Memory B cell (primary cell): Measurements from ENCODE around the gene GPR4.
A peak's percentile ranks its signal among the peaks of the same experiment; 100 is the strongest.
"Not testable (repeated sequence)": the region's sequence is repeated elsewhere in the genome, so short reads cannot be mapped to it uniquely, and the experiment has no call there.

Experiments used
- ATAC-seq: fragments of 150-1000 bp; cut with Tn5 transposase; 2 replicates; pipeline ENCODE4 v1.10.0; 2021; ENCODE audit warnings: low read depth, mild to moderate bottlenecking, moderate library complexity
- DNase-seq, 2 donors: peaks; one replicate each; pipeline ENCODE4 v3.0.0; 2022; ENCODE audit warnings: low spot score in 2 of 2
- H3K27ac Mint-ChIP-seq: one replicate; pipeline ENCODE4 v1.8.0; 2022; ENCODE audit warnings: mild to moderate bottlenecking, moderate library complexity, mixed read lengths
- H3K27me3 Mint-ChIP-seq: one replicate; pipeline ENCODE4 v1.8.0; 2022; ENCODE audit warnings: mixed read lengths
- H3K36me3 Mint-ChIP-seq: one replicate; pipeline ENCODE4 v1.8.0; 2022; ENCODE audit warnings: mild to moderate bottlenecking, mixed read lengths
- H3K4me1 Mint-ChIP-seq: one replicate; pipeline ENCODE4 v1.8.0; 2022; ENCODE audit warnings: mixed read lengths
- H3K4me3 Mint-ChIP-seq: one replicate; pipeline ENCODE4 v1.8.0; 2022; ENCODE audit warnings: mild to moderate bottlenecking, moderate library complexity, mixed read lengths
- H3K9me3 Mint-ChIP-seq: one replicate; pipeline ENCODE4 v1.8.0; 2022; ENCODE audit warnings: mixed read lengths

Gene GPR4

GRCh38 chr19:45636902-45637301, 34.9 kb upstream of the GPR4 start:
- DNase-seq (no peak), ATAC-seq (no peak)
- Mint-ChIP-seq H3K4me3 (no peak overlapping the region), H3K4me1 (peaks cover 11% of the 10 kb centered on the region), H3K9me3 (no peaks in the 10 kb centered on the region), H3K36me3 (peaks cover 2% of the 10 kb centered on the region), H3K27ac (no peak overlapping the region), H3K27me3 (no peaks in the 10 kb centered on the region)

GRCh38 chr19:45636275-45636674, 34.3 kb upstream of the GPR4 start:
- Mint-ChIP-seq H3K4me1 (peaks cover 7% of the 10 kb centered on the region), H3K9me3 (no peaks in the 10 kb centered on the region), H3K36me3 (peaks cover 2% of the 10 kb centered on the region), H3K4me3 (no peak overlapping the region), H3K27ac (no peak overlapping the region), H3K27me3 (no peaks in the 10 kb centered on the region)
- no peak for ATAC-seq
- DNase-seq = no peak

GRCh38 chr19:45632468-45633196, 30.6 kb upstream of the GPR4 start:
- peak; percentile 29 to 30 for DNase-seq

GRCh38 chr19:45630463-45630862, 28.5 kb upstream of the GPR4 start:
- Mint-ChIP-seq H3K4me1 (no peaks in the 10 kb centered on the region), H3K36me3 (peaks cover 12% of the 10 kb centered on the region), H3K9me3 (no peaks in the 10 kb centered on the region), H3K4me3 (no peak overlapping the region), H3K27me3 (no peaks in the 10 kb centered on the region), H3K27ac (no peak overlapping the region)
- ATAC-seq (no peak), DNase-seq (no peak)

More at GRCh38 chr19:45632468-45633196, 30.6 kb upstream of the GPR4 start:
- no peak overlapping the region for H3K27ac Mint-ChIP-seq
- ATAC-seq = peak; percentile 52
- no peaks in the 10 kb centered on the region for H3K9me3 Mint-ChIP-seq
- no peak overlapping the region for H3K4me3 Mint-ChIP-seq
- H3K27me3 Mint-ChIP-seq = no peaks in the 10 kb centered on the region
- peaks cover 5% of the 10 kb centered on the region for H3K36me3 Mint-ChIP-seq
- no peaks in the 10 kb centered on the region for H3K4me1 Mint-ChIP-seq

- Mint-ChIP-seq H3K4me3 (no peak overlapping the region), H3K27me3 (no peaks in the 10 kb centered on the region), H3K4me1 (no peaks in the 10 kb centered on the region), H3K27ac (no peak overlapping the region), H3K9me3 (no peaks in the 10 kb centered on the region), H3K36me3 (peaks cover 17% of the 10 kb centered on the region)
- DNase-seq = no peak
- ATAC-seq = no peak
These were observed 27.7 kb upstream of the GPR4 start for GRCh38 chr19:45629704-45630103.

GRCh38 chr19:45628219-45628618, 26.2 kb upstream of the GPR4 start:
- H3K4me1 Mint-ChIP-seq, H3K9me3 Mint-ChIP-seq, ATAC-seq, DNase-seq, H3K27me3 Mint-ChIP-seq, H3K27ac Mint-ChIP-seq, H3K4me3 Mint-ChIP-seq: not testable (repeated sequence)
- H3K36me3 Mint-ChIP-seq = peaks cover 27% of the 10 kb centered on the region

GRCh38 chr19:45623984-45624383, 22.0 kb upstream of the GPR4 start:
- peaks cover 48% of the 10 kb centered on the region for H3K36me3 Mint-ChIP-seq
- no peak overlapping the region for H3K27ac Mint-ChIP-seq

GRCh38 chr19:45621976-45622503, 20.0 kb upstream of the GPR4 start:
- Mint-ChIP-seq H3K4me1 (peaks cover 9% of the 10 kb centered on the region), H3K4me3 (no peak overlapping the region), H3K27ac (no peak overlapping the region), H3K36me3 (peaks cover 45% of the 10 kb centered on the region), H3K27me3 (no peaks in the 10 kb centered on the region), H3K9me3 (no peaks in the 10 kb centered on the region)
- DNase-seq = no peak
- no peak for ATAC-seq

More at GRCh38 chr19:45623984-45624383, 22.0 kb upstream of the GPR4 start:
- no peaks in the 10 kb centered on the region for H3K27me3 Mint-ChIP-seq
- ATAC-seq (no peak), DNase-seq (no peak)
- H3K9me3 Mint-ChIP-seq = no peaks in the 10 kb centered on the region
- peaks cover 9% of the 10 kb centered on the region for H3K4me1 Mint-ChIP-seq
- H3K4me3 Mint-ChIP-seq = no peak overlapping the region

GRCh38 chr19:45621389-45621788, 19.4 kb upstream of the GPR4 start:
- ATAC-seq (no peak), DNase-seq (no peak)
- H3K4me1 Mint-ChIP-seq = peaks cover 9% of the 10 kb centered on the region
- H3K27me3 Mint-ChIP-seq = no peaks in the 10 kb centered on the region
- no peaks in the 10 kb centered on the region for H3K9me3 Mint-ChIP-seq
- no peak overlapping the region for H3K27ac Mint-ChIP-seq
- no peak overlapping the region for H3K4me3 Mint-ChIP-seq
- peaks cover 43% of the 10 kb centered on the region for H3K36me3 Mint-ChIP-seq

- Mint-ChIP-seq H3K4me3 (no peak overlapping the region), H3K27ac (no peak overlapping the region), H3K27me3 (no peaks in the 10 kb centered on the region), H3K4me1 (peaks cover 6% of the 10 kb centered on the region), H3K9me3 (no peaks in the 10 kb centered on the region), H3K36me3 (peaks cover 36% of the 10 kb centered on the region)
- ATAC-seq (no peak), DNase-seq (no peak)
These were observed 14.6 kb upstream of the GPR4 start for GRCh38 chr19:45616704-45617017.

GRCh38 chr19:45615795-45616703, 14.0 kb upstream of the GPR4 start:
- no peak overlapping the region for H3K27ac Mint-ChIP-seq
- DNase-seq = peak; percentile 60 to 68
- no peaks in the 10 kb centered on the region for H3K27me3 Mint-ChIP-seq
- no peak overlapping the region for H3K4me3 Mint-ChIP-seq
- no peaks in the 10 kb centered on the region for H3K9me3 Mint-ChIP-seq
- peak; percentile 96 for ATAC-seq
- peaks cover 31% of the 10 kb centered on the region for H3K36me3 Mint-ChIP-seq
- H3K4me1 Mint-ChIP-seq = peaks cover 6% of the 10 kb centered on the region

- not testable (repeated sequence) for H3K4me1 Mint-ChIP-seq, H3K9me3 Mint-ChIP-seq, H3K27me3 Mint-ChIP-seq, H3K27ac Mint-ChIP-seq, H3K4me3 Mint-ChIP-seq, DNase-seq, ATAC-seq
- H3K36me3 Mint-ChIP-seq = peaks cover 29% of the 10 kb centered on the region
These were observed 13.0 kb upstream of the GPR4 start for GRCh38 chr19:45615056-45615455.

- H3K4me1 Mint-ChIP-seq = peaks cover 6% of the 10 kb centered on the region
- H3K9me3 Mint-ChIP-seq = peaks cover 2% of the 10 kb centered on the region
- H3K4me3 Mint-ChIP-seq = no peak overlapping the region
- H3K27me3 Mint-ChIP-seq = no peaks in the 10 kb centered on the region
- peak overlapping the region; percentile 38 for H3K27ac Mint-ChIP-seq
- DNase-seq (no peak), ATAC-seq (no peak)
- peaks cover 32% of the 10 kb centered on the region for H3K36me3 Mint-ChIP-seq
These were observed 12.1 kb upstream of the GPR4 start for GRCh38 chr19:45613926-45614725.

- no peaks in the 10 kb centered on the region for H3K27me3 Mint-ChIP-seq
- peaks cover 5% of the 10 kb centered on the region for H3K9me3 Mint-ChIP-seq
- DNase-seq (no peak), ATAC-seq (no peak)
- H3K36me3 Mint-ChIP-seq = peaks cover 20% of the 10 kb centered on the region
- peaks cover 7% of the 10 kb centered on the region for H3K4me1 Mint-ChIP-seq
- no peak overlapping the region for H3K4me3 Mint-ChIP-seq
- H3K27ac Mint-ChIP-seq = no peak overlapping the region
These were observed 6.9 kb upstream of the GPR4 start for GRCh38 chr19:45608948-45609347.
